GM18526 (cell line): ENCODE measurements around the gene COL4A2.

Experiments used
- POLR2A ChIP-seq: IDR thresholded peaks from 3 replicates; pipeline ENCODE4 v1.6.1; 2011; ENCODE audit not compliant: insufficient read length; ENCODE audit errors: extremely low read depth

COL4A2 gene

DNA sequence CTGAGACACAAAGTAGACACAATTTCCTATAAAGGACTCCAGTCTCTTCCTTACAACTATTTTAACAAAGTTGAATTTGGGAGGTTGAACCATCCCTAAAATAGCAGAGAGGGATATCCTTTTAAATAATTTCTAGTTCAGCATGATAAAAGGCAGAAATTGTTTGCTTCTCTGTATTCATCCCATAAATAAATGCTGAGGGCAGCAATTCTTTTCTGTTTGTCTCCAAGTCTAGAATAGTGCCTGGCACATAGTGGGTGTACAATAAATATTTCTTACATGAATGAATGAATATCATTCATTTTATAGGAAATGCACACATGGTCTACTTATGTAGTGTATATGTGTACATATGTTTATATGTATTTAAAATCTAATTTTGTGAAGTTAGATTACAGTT, 12.5 kb upstream of the COL4A2 start:
- TF ChIP-seq POLR2A, result no peak

DNA sequence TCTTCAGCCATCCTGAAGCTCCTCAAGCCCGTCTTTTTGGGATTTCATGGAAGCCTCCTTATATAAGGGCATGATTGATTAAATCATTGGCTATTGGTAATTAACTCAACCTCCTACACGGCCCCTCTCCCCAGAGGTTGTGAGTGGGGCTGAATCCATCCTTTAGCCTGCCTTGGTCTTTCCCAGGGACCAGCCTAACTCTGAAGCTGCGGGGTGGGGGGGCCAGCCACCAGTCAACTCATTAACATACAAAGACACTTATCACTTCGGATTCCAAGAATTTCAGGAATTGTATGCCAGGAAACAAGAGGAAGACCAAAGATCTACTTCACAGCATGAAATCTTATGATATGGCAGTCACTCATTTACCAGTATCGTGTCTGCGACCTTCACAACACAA, 10.1 kb upstream of the COL4A2 start:
- no peak for TF ChIP-seq POLR2A

DNA sequence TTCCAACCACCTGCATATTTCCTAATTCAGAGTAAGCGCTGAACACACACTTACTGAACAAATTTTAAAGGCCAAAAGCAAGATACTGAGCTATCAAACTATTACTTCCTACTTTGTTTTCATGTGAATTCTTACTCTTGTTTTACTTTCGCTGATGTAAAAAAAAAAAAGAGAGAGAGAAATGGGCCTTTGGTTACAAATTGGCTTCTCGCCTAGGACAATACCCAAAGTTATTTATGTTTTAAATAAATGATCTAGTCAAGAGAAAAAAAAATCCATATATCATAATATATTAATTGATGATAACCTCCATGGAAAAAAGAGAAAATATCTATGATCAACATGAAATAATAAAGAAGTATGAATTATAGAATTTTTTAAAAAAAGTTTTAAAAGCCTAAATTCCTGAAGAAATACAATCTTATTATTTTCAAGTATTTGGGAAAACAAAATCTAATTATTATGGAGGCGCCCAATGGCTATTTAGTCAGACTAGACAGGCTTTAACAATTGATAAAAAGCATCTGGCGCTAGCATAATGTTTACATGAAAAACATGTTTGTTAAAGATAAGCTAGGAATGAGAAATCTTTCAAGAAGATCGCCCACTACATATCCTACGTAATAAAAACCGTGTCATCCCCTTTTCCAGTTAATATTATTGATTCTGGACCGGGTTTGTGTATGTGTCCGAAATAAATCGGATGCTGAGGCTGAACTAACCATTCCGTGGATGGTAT, 9.1 kb upstream of the COL4A2 start:
- no peak for TF ChIP-seq POLR2A

DNA sequence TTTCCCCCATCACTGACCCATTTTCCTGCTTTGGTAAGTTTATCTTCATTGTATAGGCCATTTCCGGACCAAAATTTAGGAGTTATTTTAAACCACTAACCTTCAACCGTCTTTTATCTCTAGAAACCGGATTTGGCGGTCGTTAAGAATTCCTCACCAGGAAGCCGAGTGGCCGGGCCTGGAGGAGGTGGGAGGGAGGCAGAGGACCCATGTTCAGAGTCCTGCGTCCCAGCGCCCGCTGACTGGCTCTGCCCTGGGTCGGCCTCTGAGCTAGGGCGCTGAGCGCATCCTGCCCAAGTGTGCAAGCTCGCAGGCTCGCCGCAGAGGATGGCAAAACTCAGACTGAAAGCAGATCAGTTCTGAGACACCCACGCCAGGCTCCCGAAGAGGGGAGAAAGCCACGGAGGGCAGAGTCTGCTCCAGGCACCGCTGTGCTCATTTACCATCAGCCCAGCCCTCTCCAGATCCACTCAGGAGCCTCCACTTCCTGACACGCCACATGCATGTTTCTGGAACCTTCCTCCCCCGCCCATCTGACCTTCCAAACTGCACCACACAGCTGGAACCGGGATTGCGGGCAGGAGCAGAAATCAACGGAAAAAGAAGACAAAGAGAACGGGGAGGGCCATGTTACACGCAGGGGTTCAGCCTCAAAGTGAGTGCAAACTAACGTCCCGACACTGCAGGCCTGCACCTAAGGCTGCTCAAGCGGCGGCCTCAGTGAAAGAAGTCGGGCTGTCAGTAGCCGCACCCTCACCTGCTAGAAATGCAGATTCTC, 8.4 kb upstream of the COL4A2 start:
- no peak for TF ChIP-seq POLR2A

DNA sequence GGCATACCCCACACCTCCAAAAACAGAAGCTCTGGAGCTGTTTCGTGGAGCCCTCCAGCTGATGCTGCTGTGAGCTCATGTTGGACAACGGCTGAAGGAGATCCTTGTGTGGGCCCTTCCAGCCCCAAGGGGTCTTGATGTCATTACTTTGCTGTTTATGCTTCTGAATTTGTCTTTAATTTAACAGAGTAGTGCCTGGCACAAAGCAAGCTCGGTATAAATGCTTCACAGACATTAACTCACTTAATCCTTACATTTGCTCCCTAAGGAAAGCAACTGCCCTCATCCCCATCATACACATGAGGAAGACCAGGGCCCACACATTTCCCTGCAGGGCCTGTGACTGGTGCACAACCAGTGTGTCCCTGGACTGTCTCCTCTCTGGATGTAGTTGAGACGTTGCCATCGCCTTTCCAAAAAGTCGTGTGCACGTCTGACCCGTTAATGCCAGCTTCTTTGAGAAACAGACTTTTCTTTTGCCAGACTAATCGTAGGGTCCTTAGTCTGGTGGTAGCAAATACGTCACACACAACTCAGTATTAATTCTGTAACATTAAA, 7.7 kb upstream of the COL4A2 start:
- TF ChIP-seq POLR2A, result no peak

DNA sequence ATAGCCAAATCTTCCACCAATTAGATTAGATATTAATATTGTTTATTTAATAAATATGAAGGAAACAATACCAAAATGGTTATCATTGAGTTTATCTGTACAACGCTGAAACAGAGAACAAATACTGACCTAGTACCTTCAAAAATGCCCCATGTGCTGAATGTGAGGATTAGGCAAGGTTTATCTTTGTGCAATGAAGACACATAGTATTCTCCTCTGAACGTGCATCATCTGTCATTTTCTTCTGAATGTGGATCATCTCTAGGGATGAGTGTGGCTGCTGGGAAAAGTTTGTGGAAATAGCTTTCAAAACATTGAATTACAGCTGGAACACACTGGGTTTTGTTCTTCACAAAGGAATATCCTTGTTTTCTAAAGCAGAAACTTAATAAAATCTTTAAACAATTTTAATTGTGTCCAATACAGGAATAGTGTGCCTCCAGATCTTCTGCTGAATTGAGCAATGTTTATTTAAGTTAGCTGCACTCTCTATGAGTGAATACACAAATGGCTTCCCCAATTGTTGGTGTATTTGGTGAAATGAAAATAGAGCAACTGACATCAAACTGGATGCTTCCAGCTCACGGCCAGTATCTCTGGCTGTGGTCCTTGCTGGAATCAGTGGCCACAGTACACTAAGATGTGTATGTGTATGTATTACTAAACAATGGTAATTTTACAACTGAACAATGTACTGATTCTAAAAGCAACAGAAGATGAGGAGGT, 6.8 kb upstream of the COL4A2 start:
- TF ChIP-seq POLR2A, result no peak

DNA sequence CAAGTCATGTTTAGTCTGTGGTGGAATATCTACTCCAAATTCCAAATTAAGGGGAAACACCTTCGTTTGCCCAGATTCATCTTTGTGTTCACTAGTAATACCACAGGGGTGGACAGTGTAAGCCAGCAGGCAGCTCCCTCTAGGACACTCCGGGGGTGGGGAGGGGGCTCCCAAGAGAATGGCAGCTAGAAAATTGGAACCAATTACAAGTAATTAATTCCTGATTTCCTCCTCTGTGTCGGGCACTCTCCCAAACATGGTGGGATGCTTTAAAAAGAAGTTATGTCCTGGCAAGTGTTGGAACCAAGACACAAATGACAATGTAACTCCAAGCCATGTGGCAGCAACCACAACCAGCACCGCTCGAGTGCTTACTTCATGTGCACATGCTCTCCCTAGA, 6.0 kb upstream of the COL4A2 start:
- no peak for TF ChIP-seq POLR2A

DNA sequence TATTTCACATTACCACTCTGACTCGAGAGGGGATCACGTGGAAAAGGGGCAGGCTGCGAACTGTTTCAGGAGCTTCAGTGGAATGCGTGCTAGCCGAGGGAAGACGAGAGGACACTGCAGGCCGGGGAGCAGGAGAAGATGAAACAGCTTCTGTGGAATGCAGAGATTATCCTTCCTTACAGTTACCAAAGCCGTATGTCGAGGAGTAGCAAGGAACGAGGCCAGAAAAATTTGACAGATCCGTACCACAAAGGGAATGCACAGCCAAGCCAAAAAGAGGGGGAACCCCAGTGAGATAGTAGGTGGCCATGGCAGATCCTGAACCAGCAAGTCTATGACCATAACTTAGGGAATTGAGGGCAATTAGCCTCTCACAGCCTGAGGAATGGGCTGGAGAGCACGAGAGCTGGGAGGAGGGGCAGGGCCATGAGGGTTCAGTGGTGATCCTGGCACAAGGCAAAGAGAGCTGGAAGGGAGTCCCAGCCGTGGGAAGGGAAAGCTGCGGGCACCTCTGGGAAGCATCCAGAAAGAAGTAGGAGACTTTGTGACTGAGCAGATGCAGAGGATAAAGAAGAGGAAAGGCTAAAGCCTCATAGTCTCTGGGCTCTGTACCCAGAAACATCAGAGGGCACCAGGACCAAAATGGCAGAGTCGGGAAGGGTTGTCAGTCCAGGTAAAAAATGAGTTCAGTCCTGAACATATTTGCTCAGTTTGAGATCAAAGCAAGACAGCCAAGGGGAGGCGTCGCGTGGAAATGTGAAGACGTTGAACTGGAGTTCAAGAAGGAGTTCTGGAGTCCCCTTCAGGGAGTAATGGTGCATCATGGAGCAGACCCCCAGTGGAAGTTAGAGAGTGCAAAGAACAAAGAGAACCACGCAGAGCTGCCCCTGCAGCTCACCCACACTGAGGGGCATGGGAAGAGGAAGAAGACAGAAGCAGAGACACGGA, 5.2 kb upstream of the COL4A2 start:
- no peak for TF ChIP-seq POLR2A

DNA sequence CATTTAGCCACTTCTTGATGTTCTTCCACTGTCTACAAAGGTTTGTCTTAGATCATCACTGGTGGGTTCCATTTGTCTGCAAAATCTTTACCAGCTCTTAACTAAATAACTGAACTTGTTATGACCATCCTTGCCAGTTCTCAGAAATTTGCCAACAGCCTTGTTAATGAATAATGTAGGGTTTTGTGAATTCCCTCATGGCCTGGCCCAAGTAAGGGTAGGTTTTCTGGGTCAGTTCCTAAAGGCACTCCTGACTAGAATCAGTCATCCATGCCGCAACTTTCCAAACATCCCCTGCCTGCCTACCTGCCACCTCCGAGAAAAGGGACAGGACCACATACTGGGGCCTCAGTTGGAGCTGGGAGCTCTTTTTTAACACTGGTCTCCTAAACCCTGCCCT, 4.1 kb upstream of the COL4A2 start:
- no peak for TF ChIP-seq POLR2A

DNA sequence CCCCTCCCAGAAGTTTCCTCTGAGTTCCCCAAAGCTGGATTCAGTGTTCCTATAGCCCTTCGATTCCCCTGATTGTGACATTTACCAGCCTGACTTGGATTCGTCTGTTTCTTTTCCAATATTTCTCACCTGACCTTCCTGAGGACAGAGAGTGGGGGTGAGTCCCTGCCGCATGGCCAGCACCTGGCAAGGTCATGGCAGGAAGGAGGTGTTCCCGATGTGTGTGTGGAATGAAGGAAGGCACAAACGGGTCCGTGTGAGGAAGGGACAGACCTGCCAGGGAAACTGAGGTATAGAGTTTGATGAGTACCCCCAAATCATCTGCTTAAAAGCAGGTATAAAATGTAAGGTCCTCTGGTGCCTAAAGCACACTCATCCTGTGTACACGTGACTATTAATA, 3.4 kb upstream of the COL4A2 start:
- no peak for TF ChIP-seq POLR2A

DNA sequence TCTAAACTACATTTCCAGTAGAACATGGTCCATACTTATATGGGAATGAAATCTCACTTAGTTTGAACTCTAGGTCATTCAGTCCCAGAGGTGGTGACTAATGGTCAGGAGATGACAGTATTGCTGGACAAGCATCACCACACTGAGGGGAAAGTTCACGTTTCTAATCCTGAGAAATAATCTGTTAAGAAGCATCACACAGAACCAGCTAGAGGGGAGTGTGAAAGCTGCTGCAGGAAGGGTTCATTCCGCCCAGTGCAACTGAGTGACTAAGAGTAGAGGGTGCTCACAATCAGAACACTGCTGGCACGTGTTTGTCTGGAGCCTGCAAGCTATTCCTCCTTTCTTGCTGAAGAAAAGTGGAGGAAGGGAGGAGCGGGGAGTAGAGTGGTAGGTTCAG, 2.8 kb upstream of the COL4A2 start:
- no peak for TF ChIP-seq POLR2A

DNA sequence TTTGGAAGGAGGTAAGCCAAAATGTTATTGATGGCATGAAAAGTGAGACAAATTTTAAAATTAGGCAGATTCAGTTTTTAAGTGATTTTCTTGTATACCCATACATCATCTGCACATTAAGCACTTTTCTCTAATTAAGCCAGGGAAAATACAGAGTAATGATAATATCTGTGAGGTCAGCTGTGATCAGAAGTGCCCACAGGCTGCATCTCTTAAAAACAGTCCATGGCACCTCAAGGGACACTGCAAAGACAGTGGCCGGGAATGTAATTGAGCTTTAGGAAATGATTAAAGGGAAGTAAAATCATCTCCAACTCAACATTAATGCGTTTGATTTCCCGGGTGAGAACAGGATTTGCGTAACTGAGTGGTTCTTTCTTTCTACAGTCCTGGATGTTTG, 2.1 kb upstream of the COL4A2 start:
- no peak for TF ChIP-seq POLR2A

DNA sequence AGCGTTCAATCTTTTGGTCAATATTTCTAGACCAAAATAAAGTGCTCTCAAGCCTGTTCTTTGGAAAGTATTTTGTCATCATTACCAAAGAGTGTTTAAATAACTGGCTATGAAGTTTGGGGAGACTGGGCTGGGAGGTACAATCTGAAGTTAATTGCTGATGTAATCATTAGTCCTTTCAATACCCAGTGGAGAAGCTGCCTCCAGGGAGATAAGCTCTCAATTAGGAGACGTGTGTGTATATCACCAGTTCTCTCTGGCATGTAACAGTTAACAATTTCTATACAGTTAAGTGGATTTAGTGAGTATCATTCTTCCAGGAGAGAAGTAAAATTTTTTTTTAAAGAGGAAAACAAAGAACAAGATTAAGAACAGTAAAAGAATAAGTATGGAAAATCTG, 1.5 kb upstream of the COL4A2 start:
- TF ChIP-seq POLR2A, result no peak

DNA sequence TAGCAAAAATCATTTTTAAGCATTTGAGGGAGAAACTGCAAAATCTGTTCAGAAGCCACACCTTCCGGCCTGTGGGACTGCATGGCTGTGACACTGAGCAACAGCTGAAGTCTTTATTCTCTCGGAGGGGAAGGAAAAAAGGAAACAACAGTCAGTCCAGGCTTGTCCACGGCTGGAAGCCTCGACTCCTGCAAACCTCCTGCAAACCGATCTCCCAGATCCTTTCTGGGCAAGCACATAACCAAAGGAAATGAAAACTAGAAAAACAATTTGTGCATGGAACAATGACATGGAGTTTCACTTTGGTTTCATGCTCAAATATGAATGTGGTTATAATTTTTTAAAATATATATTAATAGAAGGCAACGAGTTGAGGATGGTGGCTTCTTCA, 1.1 kb upstream of the COL4A2 start:
- no peak for TF ChIP-seq POLR2A
